GM12878 (cell line): Measurements from ENCODE around the gene NCKAP5.

ENCODE experiments used
- CREB1 ChIP-seq: IDR thresholded peaks from 2 replicates; pipeline ENCODE4 v1.6.1; 2012; ENCODE audit warnings: low read depth, mild to moderate bottlenecking, inconsistent platforms
- GABPA ChIP-seq: IDR thresholded peaks from 2 replicates; pipeline ENCODE4 v1.6.1; 2014; ENCODE audit warnings: antibody characterized with exemption, low read depth, mild to moderate bottlenecking, inconsistent platforms
- HDAC2 ChIP-seq: fragments of 200-600 bp; sonication (generic); IDR thresholded peaks from 2 replicates; pipeline ENCODE4 v1.6.1; 2017
- PBX3 ChIP-seq: IDR thresholded peaks from 2 replicates; pipeline ENCODE4 v1.6.1; 2011; ENCODE audit warnings: mild to moderate bottlenecking, low read depth, low read length, moderate library complexity; ENCODE audit not compliant: insufficient replicate concordance
- USF2 ChIP-seq: IDR thresholded peaks from 2 replicates; pipeline ENCODE4 v1.6.1; 2011; ENCODE audit warnings: low read depth, low read length, improper control_type of control experiment, borderline replicate concordance
- ZNF622 ChIP-seq: fragments of 450-650 bp; IDR thresholded peaks from 2 replicates; pipeline ENCODE4 v1.6.1; 2017; ENCODE audit warnings: mild to moderate bottlenecking, inconsistent platforms

GRCh38 chr2:133452146-133452545 is 116.1 kb downstream of the NCKAP5 start:
- TF ChIP-seq GABPA: no peak
- no peak for TF ChIP-seq CREB1
- no peak for TF ChIP-seq HDAC2
- TF ChIP-seq PBX3: no peak
- TF ChIP-seq ZNF622: no peak
- TF ChIP-seq USF2: no peak
